Neural crest cell (in vitro differentiated cells): Measurements from ENCODE around the gene LSAMP. TPM values are rescaled to one million over a fixed set of nuclear protein-coding genes. Genes with fewer than 3 reads are reported as not detected.
A peak's percentile ranks its signal among the peaks of the same experiment; 100 is the strongest.

ENCODE experiments used
- DNase-seq: peaks from one replicate; pipeline ENCODE4 v3.0.0; 2021; ENCODE audit warnings: low read depth, mixed read lengths, low spot score
- H3K27ac Mint-ChIP-seq: one replicate; pipeline ENCODE4 v1.8.0; 2021; ENCODE audit warnings: mild to moderate bottlenecking, mixed read lengths; ENCODE audit not compliant: unreplicated experiment
- H3K27me3 Mint-ChIP-seq: 2 replicates; pipeline ENCODE4 v1.8.0; 2021; ENCODE audit warnings: low read depth, mild to moderate bottlenecking, mixed read lengths
- H3K36me3 Mint-ChIP-seq: 2 replicates; pipeline ENCODE4 v1.8.0; 2021; ENCODE audit warnings: low read depth, mild to moderate bottlenecking, mixed read lengths
- H3K4me1 Mint-ChIP-seq: 2 replicates; pipeline ENCODE4 v1.8.0; 2021; ENCODE audit warnings: mixed read lengths
- H3K4me3 Mint-ChIP-seq: one replicate; pipeline ENCODE4 v1.8.0; 2021; ENCODE audit warnings: mild to moderate bottlenecking, mixed read lengths
- H3K9me3 Mint-ChIP-seq: 2 replicates; pipeline ENCODE4 v1.8.0; 2021; ENCODE audit warnings: mixed read lengths
- CTCF ChIP-seq: fragments of 200-600 bp; sonication (generic); conservative IDR thresholded peaks from 2 replicates; pipeline ENCODE4 v1.5.0; 2021; ENCODE audit warnings: antibody characterized with exemption, mild to moderate bottlenecking
- total RNA-seq: library from RNA; stranded (reverse); gene quantifications from 2 replicates; pipeline ENCODE4 v1.2.1, GENCODE V29; 2021

The LSAMP gene
- total RNA-seq, 1 donor from 2014 or later: 36.7 TPM

- no peak for TF ChIP-seq CTCF
- Mint-ChIP-seq H3K27me3 (no peaks in the 10 kb centered on the region), H3K36me3 (peaks cover 5% of the 10 kb centered on the region), H3K27ac (no peak overlapping the region), H3K4me3 (peak overlapping the region; percentile 20), H3K9me3 (peaks cover 5% of the 10 kb centered on the region), H3K4me1 (peaks cover 41% of the 10 kb centered on the region)
- no peak for DNase-seq
Measured at GRCh38 chr3:116087426-116087825, 357.9 kb downstream of the LSAMP start.

GRCh38 chr3:116084999-116085791 is 360.1 kb downstream of the LSAMP start:
- Mint-ChIP-seq H3K4me3 (no peak overlapping the region), H3K36me3 (peaks cover 8% of the 10 kb centered on the region), H3K27ac (no peak overlapping the region), H3K27me3 (no peaks in the 10 kb centered on the region), H3K4me1 (peaks cover 42% of the 10 kb centered on the region), H3K9me3 (peaks cover 4% of the 10 kb centered on the region)
- no peak for DNase-seq
- no peak for TF ChIP-seq CTCF

GRCh38 chr3:116083683-116084082 is 361.6 kb downstream of the LSAMP start:
- peak overlapping the region; percentile 92 for H3K27ac Mint-ChIP-seq
- no peak for TF ChIP-seq CTCF
- H3K9me3 Mint-ChIP-seq: peaks cover 4% of the 10 kb centered on the region
- no peaks in the 10 kb centered on the region for H3K27me3 Mint-ChIP-seq
- no peak for DNase-seq
- peaks cover 8% of the 10 kb centered on the region for H3K36me3 Mint-ChIP-seq
- H3K4me3 Mint-ChIP-seq: no peak overlapping the region
- peaks cover 46% of the 10 kb centered on the region for H3K4me1 Mint-ChIP-seq

- H3K9me3 Mint-ChIP-seq: peaks cover 7% of the 10 kb centered on the region
- no peak for DNase-seq
- H3K27ac Mint-ChIP-seq: no peak overlapping the region
- H3K36me3 Mint-ChIP-seq: peaks cover 8% of the 10 kb centered on the region
- no peak for TF ChIP-seq CTCF
- no peak overlapping the region for H3K4me3 Mint-ChIP-seq
- no peaks in the 10 kb centered on the region for H3K27me3 Mint-ChIP-seq
- peaks cover 14% of the 10 kb centered on the region for H3K4me1 Mint-ChIP-seq
Measured at GRCh38 chr3:116078561-116078960, 366.7 kb downstream of the LSAMP start.

GRCh38 chr3:116077557-116077956 is 367.7 kb downstream of the LSAMP start:
- no peaks in the 10 kb centered on the region for H3K27me3 Mint-ChIP-seq
- no peak overlapping the region for H3K4me3 Mint-ChIP-seq
- no peak for TF ChIP-seq CTCF
- DNase-seq: no peak
- no peak overlapping the region for H3K27ac Mint-ChIP-seq
- H3K9me3 Mint-ChIP-seq: peaks cover 6% of the 10 kb centered on the region
- H3K36me3 Mint-ChIP-seq: peaks cover 6% of the 10 kb centered on the region
- H3K4me1 Mint-ChIP-seq: peaks cover 6% of the 10 kb centered on the region
